Lung (tissue), 12 donors: ENCODE measurements around the gene NUCB2. TPM values are rescaled to one million over a fixed set of nuclear protein-coding genes. Genes with fewer than 3 reads are reported as not detected.
"Not testable (repeated sequence)": the region's sequence is repeated elsewhere in the genome, so short reads cannot be mapped to it uniquely, and the experiment has no call there.

Source experiments
- ATAC-seq: fragments of 200-7000 bp; cut with Tn5 transposase; one replicate; pipeline ENCODE4 v1.9.1; 2020; ENCODE audit warnings: moderate number of reproducible peaks; ENCODE audit not compliant: insufficient read depth, low FRiP score
- DNase-seq, 3 donors: peaks; one replicate each; pipeline ENCODE4 v3.0.0-alpha.2; 2013 to 2017
- H3K27ac ChIP-seq, 2 donors: one replicate each; pipeline ENCODE4 v1.5.1; 2013; ENCODE audit warnings: mild to moderate bottlenecking in 2 of 2, moderate library complexity in 2 of 2, control low read depth in 1 of 2, inconsistent platforms in 1 of 2, low read depth in 1 of 2, low read length in 1 of 2
- H3K27me3 ChIP-seq, 3 donors: one replicate each; pipeline ENCODE4 v1.5.1; 2013; ENCODE audit warnings: low read length in 2 of 3; ENCODE audit not compliant: control insufficient read depth in 3 of 3, insufficient read depth in 3 of 3
- H3K36me3 ChIP-seq, 4 donors: one replicate each; pipeline ENCODE4 v1.5.1; 2013; ENCODE audit warnings: low read length in 4 of 4, mild to moderate bottlenecking in 1 of 4, moderate library complexity in 1 of 4; ENCODE audit not compliant: control insufficient read depth in 4 of 4, insufficient read depth in 4 of 4
- H3K4me1 ChIP-seq, 5 donors: one replicate each; pipeline ENCODE4 v1.5.1; 2013; ENCODE audit warnings: low read length in 5 of 5, mild to moderate bottlenecking in 2 of 5, moderate library complexity in 1 of 5; ENCODE audit not compliant: control insufficient read depth in 5 of 5, insufficient read depth in 5 of 5
- H3K4me3 ChIP-seq: one replicate; pipeline ENCODE4 v1.5.1; 2013; ENCODE audit warnings: mild to moderate bottlenecking, control low read depth, moderate library complexity
- H3K9ac ChIP-seq, 2 donors: one replicate each; pipeline ENCODE4 v1.5.1; 2013; ENCODE audit warnings: low read length in 2 of 2, control low read depth in 1 of 2; ENCODE audit not compliant: insufficient read depth in 1 of 2
- H3K9me3 ChIP-seq, 4 donors: one replicate each; pipeline ENCODE4 v1.5.1; 2013; ENCODE audit warnings: low read length in 3 of 4, mild to moderate bottlenecking in 1 of 4, moderate library complexity in 1 of 4; ENCODE audit not compliant: control insufficient read depth in 4 of 4, insufficient read depth in 3 of 4
- WGBS, 2 donors: extraction: QIAGEN DNeasy Blood & Tissue Kit; methylation state at CpG; one replicate each; pipeline ENCODE4 v1.1.7; 2013; 5-methylcytosine and 5-hydroxymethylcytosine counted together
- polyA plus RNA-seq, 2 donors: library from polyadenylated mRNA; stranded (reverse); fragments of 200-250 nt; gene quantifications; one replicate each; pipeline ENCODE4 v1.2.1, GENCODE V29; 2013
- total RNA-seq, 2 donors: library from RNA; depleted of rRNA in 1 of 2; stranded (reverse); fragments of >200 nt in 1 of 2; gene quantifications; one replicate each; pipeline ENCODE4 v1.2.1, GENCODE V29; 2014 to 2021
- TF ChIP-seq, protein P1 (sequence below): IDR thresholded peaks from 2 replicates; pipeline ENCODE4 v1.5.1; 2012; ENCODE audit warnings: mild to moderate bottlenecking; ENCODE audit errors: control extremely low read depth, extremely low read depth
- donor health status: control.
- donor health status: control.
- donor health status: Bipolar disorder and iron deficiency.
- donor health status: healthy.
- donor health status: DM: yes; HTN: yes; CAD: no.

Gene NUCB2
- total and polyA plus RNA-seq, 4 donors, result 73.6 to 136 (median 116) TPM

DNA sequence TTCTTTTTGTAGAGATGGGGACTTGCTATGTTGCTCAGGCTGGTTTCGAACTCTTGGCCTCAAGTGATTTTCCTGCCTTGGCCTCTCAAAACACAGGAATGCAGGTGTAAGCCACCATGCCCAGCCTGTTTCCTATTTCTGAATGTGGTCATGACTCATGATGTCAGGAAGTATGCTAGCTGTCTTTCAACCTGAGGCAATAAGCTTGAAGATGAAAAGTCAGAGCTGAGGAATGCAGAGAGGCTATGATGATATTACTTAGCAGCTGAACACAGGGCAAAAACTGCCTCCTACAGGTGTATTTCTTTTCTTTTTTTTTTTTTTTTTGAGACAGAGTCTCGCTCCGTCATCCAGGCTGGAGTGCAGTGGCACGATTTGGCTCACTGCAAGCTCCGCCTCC is 9.0 kb upstream of the NUCB2 start:
- ATAC-seq, result peak; percentile 34
- H3K27ac ChIP-seq, result no peak overlapping the region
- WGBS, 2 donors, result 91 to 94% methylated on average over 5 of the region's 5 CpGs
- H3K9ac ChIP-seq, result no peak overlapping the region
- H3K9me3 ChIP-seq, result no peaks in the 10 kb centered on the region
- H3K4me3 ChIP-seq, result no peak overlapping the region
- no peaks in the 10 kb centered on the region for H3K27me3 ChIP-seq
- TF ChIP-seq, protein P1, sequence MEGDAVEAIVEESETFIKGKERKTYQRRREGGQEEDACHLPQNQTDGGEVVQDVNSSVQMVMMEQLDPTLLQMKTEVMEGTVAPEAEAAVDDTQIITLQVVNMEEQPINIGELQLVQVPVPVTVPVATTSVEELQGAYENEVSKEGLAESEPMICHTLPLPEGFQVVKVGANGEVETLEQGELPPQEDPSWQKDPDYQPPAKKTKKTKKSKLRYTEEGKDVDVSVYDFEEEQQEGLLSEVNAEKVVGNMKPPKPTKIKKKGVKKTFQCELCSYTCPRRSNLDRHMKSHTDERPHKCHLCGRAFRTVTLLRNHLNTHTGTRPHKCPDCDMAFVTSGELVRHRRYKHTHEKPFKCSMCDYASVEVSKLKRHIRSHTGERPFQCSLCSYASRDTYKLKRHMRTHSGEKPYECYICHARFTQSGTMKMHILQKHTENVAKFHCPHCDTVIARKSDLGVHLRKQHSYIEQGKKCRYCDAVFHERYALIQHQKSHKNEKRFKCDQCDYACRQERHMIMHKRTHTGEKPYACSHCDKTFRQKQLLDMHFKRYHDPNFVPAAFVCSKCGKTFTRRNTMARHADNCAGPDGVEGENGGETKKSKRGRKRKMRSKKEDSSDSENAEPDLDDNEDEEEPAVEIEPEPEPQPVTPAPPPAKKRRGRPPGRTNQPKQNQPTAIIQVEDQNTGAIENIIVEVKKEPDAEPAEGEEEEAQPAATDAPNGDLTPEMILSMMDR, result no peak
- H3K36me3 ChIP-seq, result no peaks in the 10 kb centered on the region
- no peaks in the 10 kb centered on the region for H3K4me1 ChIP-seq
- no peak for DNase-seq

DNA sequence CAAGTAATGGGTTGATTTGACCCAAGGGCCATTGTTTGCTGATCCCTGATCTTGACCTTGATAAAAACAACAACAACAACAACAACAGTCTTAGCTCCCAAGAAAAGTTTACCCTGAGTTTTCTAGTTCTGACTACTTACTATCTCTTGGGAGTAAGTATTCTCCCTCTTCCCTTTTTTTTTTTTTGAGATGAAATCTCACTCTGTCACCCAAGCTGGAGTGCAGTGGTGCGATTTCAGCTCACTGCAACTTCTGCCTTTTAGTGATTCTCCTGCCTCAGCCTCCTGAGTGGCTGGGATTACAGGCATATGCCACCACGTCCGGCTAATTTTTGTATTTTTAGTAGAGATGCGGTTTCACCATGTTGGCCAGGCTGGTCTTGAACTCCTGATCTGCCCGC is 8.0 kb upstream of the NUCB2 start:
- not testable (repeated sequence) for H3K9ac ChIP-seq, H3K9me3 ChIP-seq, ATAC-seq, H3K4me3 ChIP-seq, H3K36me3 ChIP-seq, DNase-seq, H3K4me1 ChIP-seq, H3K27ac ChIP-seq, H3K27me3 ChIP-seq
- 62 to 89% methylated on average over 5 of the region's 5 CpGs for WGBS, 2 donors

DNA sequence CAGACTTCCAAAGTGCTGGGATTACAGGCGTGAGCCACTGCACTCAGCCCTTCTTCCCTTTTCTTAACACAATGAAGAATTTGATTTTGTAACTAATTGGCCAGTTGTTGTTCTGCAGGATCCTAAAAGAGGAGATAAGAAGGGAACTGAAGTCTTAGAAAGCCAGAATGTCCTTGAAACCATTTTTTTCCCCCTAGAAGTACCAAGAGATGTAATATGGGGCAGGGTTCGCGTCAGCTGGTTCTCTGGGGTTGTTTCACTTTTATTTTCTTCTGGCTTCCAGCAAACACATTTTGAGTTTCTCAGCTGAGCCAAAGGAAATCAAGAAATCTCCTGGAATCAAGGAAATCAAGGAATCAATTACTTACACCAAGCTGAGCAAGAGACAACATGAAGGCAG is 7.6 kb upstream of the NUCB2 start:
- Histone ChIP-seq H3K36me3 (no peaks in the 10 kb centered on the region), H3K4me3 (no peak overlapping the region), H3K27ac (no peak overlapping the region), H3K4me1 (no peaks in the 10 kb centered on the region), H3K9me3 (no peaks in the 10 kb centered on the region), H3K9ac (no peak overlapping the region), H3K27me3 (no peaks in the 10 kb centered on the region)
- TF ChIP-seq, protein P1, result no peak
- 53 to 76% methylated on average over 3 of the region's 3 CpGs for WGBS, 2 donors
- ATAC-seq (no peak), DNase-seq (no peak)

DNA sequence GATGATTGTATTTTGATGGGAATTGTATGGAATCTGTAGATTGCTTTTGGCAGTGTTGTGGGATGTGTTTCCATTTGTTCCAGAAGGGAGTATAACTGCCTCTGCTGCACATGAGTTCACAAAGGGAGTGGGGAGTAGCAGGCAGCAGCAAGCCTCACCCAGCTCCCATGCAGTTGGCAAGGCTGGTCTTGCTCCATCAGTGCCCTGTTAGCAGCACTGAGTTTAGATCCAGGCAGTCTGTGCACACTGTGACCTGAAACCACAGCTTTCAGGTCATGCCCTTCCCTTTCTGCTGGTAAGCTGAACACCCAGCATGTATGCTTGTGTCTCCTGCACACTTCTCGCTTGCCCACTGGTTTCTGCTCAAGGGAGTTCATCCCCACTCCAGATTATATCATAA is 3.7 kb upstream of the NUCB2 start:
- no peak overlapping the region for H3K4me3 ChIP-seq
- peaks cover 0 to 8% (median 0%) of the 10 kb centered on the region in 5 donors for H3K4me1 ChIP-seq
- H3K9me3 ChIP-seq, result no peaks in the 10 kb centered on the region
- H3K27me3 ChIP-seq, result no peaks in the 10 kb centered on the region
- no peak for DNase-seq
- no peaks in the 10 kb centered on the region for H3K36me3 ChIP-seq
- no peak overlapping the region for H3K27ac ChIP-seq
- 90 to 94% methylated on average over 1 of the region's 1 CpG for WGBS, 2 donors
- TF ChIP-seq, protein P1, result no peak
- ATAC-seq, result no peak
- H3K9ac ChIP-seq, result no peak overlapping the region
